Glomerular visceral epithelial cell (primary cell): ENCODE results near the gene UNC119B.
"Not testable (repeated sequence)": the region's sequence is repeated elsewhere in the genome, so short reads cannot be mapped to it uniquely, and the experiment has no call there.

Source experiments
- DNase-seq: peaks from one replicate; pipeline ENCODE4 v3.0.0-alpha.2; 2016; ENCODE audit errors: extremely low spot score

UNC119B gene

DNA sequence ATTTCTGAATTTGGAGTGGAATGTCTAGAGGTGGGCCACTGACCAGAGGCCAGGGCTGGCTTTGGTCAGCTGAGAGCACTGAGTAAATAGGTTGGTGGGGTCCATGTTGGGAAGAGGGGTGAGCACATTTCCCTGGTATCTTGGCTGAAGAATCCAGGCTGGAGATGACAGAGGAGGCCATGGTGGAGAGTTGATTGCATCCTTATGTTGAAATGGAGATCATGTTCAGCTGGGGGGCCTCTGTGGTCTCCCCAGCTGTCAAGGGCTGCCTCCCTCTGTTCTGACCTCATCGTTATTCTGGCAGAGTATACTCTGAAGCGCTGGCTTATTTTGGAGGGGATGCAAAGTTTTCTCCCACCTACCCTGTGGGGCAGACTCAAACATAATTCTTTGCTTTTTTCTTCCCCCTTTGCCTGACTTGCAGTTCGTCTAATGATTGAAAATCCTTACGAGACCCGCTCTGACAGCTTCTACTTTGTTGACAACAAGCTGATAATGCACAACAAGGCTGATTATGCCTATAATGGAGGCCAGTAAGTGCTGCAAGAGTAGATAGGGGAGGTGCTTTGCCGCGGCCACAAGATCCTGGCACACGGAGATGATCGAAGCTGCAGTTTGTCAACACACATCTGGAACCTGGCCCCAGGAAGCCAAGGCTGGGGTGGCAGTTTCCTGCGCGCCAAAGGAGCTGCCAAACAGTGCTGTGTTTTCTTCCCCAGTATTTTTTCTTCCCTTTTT, 9.4 kb downstream of the UNC119B start:
- DNase-seq, result no peak

DNA sequence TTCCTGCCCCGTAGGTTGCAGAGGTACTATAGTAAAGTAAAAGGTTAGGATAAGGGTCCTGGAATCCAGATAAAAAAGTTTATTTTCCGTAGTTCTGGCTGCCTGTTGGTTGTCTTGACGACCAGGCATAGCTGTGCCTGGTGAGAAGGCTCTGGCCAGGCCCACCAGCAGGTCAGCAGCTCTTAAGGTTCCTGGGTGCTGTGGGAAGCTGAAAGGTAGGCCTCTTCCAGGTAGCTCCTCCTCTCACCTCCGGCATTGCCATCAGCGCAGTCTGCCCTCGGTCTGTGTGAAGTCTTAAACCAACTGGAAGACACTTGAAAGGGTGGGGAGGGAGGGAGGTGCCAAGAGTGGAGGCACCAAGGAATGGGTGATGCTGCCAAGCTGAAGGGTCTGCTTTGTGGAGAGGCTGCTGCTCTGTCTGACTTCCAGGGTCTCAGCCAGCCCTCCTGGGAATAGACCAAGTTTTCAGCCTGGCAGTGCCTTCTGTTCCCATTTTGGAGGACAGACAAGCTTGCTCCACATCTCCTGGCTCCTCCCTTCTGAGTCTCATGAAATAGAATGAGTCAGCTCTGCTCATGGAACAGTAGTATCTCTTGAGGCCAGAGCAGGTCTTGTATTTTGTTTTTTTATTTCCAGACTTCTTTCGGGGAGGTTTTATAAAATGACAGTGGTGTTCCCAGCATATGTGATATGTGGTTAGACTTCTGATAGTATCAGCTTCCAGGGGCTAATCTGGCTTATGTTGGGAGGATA, 10.2 kb downstream of the UNC119B start:
- no peak for DNase-seq

DNA sequence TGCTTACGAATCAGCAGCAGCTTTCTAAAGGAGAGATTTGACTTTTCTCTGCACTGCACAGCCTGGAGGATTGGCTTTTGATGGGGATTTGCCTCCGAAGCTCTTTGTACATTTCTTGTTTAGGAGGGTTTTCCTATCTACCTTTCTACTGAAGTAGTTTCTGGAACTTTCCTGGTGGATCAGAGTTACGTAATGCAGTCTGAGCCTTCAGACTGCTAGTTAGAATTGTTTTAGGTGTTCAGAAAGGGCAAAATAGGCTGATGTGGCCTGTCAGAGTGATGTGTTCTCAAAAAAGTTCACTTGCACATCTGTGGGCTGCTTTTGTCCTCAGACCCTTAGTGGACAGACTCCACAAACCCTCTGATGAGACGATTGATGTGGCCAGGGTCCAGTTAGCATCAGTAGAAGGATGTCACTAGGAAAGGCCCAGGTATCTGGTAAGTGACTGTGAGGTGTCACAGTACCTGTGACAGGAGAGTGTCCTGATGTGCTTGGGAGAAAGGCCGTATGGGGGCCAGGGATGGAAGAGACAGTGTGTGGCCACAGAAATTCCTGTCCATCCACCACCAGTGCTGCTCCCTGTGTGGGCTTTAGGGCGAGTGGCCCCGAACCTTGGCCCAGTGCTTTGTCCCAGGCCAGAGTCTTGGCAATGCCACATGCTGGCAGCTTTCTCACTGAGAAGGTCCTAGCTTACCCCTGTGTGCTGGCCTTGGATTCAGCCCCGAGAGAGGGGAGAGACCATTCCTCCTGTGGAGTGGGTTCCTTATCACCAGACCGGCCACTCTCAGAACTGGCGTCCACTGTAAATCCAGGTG, 10.9 kb downstream of the UNC119B start:
- DNase-seq, result no peak

DNA sequence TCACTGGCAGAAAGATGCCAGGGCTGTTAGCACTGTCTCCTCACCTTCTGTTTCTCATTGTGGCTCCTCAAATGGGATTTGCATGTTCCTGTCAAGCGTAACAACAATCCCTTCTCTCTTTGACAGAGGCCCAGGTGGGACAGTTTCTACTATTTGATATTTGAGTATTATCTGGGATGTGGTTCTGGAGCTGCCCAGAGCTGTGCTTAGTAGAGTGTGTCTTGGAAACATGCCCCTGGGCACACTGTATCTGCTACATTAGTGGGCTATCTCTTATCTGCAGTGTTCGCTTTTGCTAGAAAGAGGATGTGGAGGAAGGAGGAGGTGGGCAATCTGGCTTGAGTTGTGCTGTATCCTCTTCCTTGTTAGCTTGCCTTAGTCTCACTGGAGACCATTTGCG, 11.6 kb downstream of the UNC119B start:
- DNase-seq, result no peak

DNA sequence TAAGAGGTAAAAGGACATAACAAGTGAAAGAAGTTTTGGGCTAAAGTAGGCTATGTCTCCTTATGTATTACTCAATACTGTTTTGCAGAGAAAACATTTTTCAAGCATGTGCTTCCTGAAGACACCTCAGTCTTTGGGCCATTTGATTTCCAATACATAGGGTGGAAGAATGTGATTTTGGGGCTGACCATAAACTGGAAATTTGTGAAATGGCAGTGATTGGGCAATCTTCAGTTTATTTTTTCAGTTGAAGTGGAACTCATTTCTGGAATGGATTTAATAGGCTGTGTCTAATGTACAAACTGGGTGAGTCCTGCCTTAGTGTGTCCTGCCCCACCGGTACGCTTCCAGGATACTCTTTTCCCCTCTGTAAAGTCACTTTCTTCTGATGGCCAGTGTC, 12.5 kb downstream of the UNC119B start:
- DNase-seq, result no peak

DNA sequence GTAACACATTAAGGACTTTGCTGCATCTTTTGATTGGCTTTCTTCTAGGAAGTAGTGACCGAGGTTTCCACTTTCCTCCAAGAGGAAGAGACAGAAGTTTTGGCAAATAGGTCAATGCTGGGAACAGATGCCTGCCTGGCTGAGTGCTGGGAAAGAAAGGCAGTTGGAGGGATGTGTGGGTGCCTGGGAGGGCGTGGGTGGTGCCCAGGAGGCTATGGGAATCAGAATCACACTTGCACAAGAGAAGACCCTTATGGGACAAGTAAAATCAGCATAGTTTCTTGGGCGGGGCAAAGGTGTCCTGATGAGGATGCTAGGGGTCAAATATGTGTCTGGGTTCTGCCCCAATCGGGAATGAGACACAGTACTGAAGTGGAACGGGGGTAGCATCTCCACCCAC, 14.5 kb downstream of the UNC119B start:
- no peak for DNase-seq

DNA sequence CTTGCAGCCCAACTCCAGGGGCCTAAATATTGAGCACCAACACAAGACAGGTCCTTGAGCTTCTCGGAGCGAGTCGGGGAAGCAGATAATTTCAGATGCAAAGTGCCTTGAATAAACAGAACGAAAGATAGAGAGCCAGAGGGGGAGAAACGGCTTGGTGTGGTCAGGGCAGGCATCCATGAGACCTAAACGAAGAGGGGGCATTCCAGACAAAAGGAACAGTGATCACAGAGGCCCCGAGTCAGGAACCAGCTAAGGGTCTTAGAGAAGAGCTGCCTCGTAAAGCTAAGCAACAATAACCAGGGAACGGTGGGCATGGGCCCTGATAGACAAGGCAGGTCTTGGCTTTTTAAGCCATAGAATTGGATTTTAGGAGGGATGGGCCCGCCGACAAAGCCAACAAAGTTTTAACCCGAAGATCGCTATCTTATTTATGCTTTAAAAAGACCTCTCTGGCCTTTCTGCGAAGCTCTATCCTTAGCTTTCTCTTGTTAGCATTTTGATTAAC, 14.9 kb downstream of the UNC119B start:
- no peak for DNase-seq

DNA sequence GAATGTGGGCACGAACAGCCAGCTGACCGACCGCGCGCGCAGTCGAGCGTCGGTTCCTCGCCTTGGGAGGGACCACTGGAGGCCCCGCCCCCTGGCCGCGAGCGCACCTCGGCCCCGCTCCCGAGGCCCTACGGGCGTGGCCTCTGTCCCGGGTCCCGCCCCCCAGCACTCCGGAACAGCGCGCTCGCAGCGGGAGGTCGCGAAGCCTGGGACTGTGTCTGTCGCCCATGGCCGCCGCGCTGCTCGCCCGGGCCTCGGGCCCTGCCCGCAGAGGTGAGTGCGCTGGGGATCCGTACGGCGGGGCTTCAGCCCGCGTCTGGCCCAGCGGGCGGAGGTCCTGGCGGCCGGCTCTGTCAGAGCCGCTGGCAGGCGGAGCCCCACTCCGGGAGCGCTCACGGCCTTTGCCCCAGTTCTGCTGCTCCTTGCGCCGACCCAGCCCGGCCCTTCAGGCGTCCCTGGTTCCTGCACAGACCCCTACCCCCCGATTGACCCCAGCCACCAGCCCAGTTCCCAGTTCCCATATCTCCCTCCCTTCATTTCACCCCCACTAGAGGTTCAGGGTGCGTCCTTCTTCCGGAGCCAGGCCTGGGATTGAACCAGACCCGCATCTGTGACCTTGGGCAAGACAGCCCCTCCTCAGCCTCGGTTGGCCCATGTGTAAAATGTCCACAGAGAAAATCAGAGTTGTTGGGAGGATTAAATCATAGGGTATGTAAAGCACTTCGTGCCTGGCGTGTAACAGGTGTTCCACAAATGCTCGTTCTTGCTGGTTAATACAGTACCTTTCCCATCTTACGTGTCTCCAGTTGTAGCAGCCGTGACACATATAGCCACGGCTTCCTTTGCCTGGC, 15.6 kb downstream of the UNC119B start, which contains the start of gene ACADS:
TSS of gene ACADS (plus strand) at position 168 of the 851 bp plus-strand sequence. CDS start at position 228, 60 bp downstream.
- DNase-seq, result peak; percentile 85

DNA sequence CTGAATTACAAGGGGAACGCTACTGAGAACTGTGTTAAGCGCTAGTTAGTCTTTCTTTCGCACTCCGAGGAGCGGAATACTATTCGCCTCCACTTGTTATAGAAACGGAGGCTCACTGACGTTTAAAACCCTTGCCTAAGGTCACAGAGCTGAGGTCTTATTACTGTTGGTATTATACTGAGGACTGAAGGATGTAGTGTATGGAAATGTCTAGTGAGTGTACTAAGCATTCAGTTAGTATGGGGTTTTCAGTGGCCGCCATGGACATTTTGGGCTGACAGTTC, 16.2 kb downstream of the UNC119B start:
- no peak for DNase-seq

DNA sequence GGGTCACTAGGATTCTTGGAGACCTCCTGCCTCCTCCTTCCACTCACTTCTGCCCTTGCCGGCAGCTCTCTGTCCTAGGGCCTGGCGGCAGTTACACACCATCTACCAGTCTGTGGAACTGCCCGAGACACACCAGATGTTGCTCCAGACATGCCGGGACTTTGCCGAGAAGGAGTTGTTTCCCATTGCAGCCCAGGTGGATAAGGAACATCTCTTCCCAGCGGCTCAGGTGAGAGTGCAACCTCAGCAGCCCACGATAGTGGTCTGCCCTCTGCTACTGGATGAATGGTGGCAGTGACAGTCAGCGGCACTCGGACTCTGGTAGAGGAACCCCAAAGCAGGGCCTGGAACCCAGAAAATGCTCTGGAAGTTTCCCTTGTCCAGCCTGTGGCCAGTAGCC, 16.7 kb downstream of the UNC119B start:
- no peak for DNase-seq

DNA sequence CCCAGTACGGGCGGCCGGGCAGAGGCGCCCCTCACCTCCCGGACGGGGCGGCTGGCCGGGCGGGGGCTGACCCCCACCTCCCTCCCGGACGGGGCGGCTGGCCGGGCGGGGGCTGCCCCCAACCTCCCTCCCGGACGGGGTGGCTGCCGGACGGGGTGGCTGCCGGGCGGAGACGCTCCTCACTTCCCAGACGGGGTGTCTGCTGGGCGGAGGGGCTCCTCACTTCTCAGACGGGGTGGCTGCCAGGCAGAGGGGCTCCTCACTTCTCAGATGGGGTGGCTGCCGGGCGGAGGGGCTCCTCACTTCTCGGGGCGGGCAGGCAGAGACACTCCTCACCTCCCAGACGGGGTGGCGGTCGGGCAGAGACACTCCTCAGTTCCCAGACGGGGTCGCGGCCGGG, 21.9 kb downstream of the UNC119B start:
- not testable (repeated sequence) for DNase-seq

DNA sequence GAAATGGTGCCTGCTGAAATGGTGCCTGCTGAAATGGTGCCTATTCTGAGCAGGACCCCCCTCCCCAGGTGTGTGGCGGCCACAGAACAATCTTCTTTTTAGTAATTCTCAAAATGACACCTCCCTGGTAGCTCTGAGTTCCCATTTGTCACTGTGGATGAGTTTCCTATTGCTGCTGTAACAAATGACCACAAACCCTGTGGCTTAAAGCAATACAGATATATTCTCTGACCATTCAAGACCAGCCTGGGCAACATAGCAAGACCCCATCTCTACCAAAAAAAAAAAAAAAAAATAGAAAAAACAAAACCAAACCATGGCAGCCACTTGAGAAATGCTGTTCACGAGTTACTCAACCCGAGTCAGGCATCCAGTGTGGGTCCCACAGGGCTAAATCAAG, 23.3 kb downstream of the UNC119B start:
- no peak for DNase-seq

DNA sequence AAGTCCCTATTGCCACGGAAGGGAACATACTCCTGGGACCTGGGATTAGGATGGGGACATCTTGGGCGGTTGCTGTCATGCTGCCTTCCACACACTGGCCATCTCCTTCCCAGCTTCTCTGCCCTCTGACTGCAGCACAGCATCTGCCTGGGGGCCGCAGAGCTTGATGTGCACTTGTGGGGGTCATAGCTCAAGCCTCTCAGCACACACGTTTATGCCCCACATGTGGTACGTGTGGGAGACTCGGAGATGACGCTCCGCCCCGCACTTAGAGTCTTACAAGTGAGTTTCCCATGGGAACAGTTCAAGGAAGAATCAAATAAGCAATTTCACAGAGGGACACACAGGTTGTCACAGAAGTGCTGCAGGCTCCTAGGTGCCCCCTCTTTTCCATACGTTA, 24.0 kb downstream of the UNC119B start:
- DNase-seq, result no peak

DNA sequence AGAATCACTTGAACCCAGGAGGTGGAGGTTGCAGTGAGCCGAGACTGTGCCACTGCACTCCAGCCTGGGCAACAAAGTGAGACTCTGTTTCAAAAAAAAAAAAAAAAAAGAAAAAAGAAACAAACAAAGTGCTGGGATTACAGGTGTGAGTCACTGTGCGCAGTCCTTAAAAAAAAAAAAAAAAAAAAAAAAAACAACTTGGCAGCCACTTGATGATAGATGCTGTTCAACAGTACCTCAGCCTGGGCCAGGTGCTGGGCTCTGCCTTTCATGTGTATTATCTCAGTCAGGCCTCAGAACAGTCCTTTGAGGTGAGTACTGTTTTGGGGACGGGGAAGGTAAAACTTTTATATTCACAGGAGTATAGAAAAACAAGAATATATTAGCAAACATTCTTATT, 24.9 kb downstream of the UNC119B start:
- DNase-seq, result no peak

DNA sequence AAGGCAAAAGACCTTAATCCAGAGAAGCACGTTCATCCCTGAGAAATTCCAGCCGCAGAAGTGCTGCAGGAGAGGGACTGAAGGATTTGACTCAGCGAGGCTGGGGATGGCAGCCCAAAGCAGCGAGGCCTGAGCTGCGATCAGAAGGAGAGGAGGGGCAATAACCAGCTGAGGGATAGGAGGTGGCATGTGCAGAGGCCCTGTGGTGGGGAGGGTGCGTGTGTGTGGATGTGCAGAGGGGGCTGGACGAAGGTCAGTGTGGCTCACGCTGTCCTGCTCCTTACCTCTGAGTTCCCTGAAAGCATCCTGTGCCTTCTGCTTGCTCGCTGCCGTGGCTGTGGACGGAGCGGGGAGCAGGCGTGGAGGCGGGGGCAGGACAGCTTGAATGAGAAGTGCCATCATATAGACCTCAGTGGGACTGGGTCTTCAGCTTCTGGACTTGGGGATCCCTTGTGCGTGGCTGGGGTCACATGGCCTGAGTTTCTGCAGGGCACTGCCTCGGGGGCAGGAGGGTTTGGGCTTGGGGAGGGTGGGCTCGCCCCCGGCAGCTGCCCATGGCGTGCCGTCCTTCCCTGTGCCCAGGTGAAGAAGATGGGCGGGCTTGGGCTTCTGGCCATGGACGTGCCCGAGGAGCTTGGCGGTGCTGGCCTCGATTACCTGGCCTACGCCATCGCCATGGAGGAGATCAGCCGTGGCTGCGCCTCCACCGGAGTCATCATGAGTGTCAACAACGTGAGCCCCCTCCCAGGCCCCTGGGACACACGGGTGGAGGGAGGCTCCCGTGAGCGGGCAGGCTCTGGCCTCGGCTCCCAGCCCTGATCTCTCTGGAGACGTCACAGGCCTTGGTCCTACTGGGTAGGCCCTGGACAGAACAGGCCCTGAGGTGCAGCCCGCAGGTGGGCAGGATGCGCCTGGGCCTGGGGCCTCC, 26.4 kb downstream of the UNC119B start:
- no peak for DNase-seq

DNA sequence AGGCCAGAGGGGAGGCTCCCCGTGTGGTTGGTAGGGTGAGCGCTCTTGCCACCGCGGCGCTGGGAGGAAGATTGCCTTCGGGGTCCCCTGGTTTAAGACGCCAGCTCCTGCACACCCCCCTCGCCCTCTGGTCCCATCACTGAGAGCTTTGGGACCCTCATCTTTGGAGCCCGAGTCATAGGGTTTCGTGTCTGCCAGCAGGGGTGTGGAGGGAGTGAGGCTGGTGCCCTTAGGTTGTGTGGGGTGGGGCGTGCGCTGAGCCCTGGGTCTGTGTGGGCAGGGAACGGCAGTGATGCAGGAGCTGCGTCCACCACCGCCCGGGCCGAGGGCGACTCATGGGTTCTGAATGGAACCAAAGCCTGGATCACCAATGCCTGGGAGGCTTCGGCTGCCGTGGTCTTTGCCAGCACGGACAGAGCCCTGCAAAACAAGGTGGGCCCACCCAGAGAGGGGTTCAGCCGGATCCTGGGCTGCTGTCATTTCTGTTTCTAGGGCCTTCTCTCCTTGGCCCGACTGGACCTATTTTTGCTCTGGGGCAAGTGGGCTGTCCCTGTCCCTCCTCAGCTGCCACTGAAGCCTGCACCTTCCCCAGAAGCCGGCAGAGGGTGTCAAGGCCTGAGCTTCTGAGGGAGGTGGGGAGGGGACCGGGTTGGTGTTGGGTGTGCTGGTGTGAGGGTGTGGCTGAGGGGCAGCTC, 27.4 kb downstream of the UNC119B start:
- no peak for DNase-seq

DNA sequence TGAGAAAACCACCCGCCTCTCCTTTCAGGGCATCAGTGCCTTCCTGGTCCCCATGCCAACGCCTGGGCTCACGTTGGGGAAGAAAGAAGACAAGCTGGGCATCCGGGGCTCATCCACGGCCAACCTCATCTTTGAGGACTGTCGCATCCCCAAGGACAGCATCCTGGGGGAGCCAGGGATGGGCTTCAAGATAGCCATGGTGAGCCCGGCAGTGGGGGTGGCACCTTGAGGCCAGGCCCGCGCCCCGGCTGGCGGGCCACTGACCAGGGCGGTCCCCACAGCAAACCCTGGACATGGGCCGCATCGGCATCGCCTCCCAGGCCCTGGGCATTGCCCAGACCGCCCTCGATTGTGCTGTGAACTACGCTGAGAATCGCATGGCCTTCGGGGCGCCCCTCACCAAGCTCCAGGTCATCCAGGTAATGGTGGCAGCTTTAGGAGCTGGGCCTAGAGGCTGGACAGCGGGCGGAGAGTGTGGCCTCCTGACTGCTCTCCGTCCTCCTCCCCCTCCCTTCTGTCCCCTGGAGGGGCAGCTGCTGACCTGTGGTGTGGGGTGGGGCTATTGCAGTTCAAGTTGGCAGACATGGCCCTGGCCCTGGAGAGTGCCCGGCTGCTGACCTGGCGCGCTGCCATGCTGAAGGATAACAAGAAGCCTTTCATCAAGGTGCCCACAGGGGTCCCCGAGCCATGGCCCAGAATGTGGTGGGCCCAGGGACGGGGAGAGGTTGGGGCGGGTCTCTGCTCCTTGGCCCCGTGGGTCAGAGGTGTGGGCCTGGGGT, 28.2 kb downstream of the UNC119B start:
- DNase-seq, result no peak

DNA sequence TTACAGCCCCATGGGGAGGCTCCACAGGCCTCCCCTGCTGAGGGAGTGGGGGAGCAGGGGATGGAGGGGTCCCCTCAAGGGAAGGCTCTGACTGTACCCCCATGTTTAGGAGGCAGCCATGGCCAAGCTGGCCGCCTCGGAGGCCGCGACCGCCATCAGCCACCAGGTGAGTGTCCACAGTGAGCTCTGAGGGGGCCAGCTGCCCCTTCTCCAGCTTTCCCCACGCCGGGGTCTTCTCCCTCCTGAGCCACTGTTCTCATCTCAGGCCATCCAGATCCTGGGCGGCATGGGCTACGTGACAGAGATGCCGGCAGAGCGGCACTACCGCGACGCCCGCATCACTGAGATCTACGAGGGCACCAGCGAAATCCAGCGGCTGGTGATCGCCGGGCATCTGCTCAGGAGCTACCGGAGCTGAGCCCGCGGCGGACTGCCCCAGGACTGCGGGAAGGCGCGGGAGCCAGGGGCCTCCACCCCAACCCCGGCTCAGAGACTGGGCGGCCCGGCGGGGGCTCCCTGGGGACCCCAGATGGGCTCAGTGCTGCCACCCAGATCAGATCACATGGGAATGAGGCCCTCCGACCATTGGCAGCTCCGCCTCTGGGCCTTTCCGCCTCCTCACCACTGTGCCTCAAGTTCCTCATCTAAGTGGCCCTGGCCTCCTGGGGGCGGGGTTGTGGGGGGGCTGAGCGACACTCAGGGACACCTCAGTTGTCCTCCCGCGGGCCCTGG, 28.9 kb downstream of the UNC119B start:
- DNase-seq, result no peak
